HepG2 (cell line): Measurements from ENCODE around the gene SEC61B. TPM values are rescaled to one million over a fixed set of nuclear protein-coding genes. Genes with fewer than 3 reads are reported as not detected.

Source experiments
- BATF2 ChIP-seq: sonication (generic); formaldehyde crosslinking; IDR thresholded peaks from 2 replicates; pipeline ENCODE4 v1.8.0; 2022; ENCODE audit warnings: mild to moderate bottlenecking, missing genetic modification reagents, moderate library complexity
- BRD4 ChIP-seq: sonication (generic); formaldehyde crosslinking; IDR thresholded peaks from 2 replicates; pipeline ENCODE4 v1.4.0; 2020; ENCODE audit warnings: missing genetic modification reagents
- ELF4 ChIP-seq: sonication (generic); formaldehyde crosslinking; IDR thresholded peaks from 2 replicates; pipeline ENCODE4 v1.5.0; 2020; ENCODE audit warnings: missing genetic modification reagents, mild to moderate bottlenecking, moderate library complexity, borderline replicate concordance
- HDAC6 ChIP-seq: fragments of 200-600 bp; sonication (generic); IDR thresholded peaks from 2 replicates; pipeline ENCODE4 v1.7.0; 2017; ENCODE audit warnings: mild to moderate bottlenecking, antibody characterized with exemption, low read length, low read depth
- HES4 ChIP-seq: sonication (generic); formaldehyde crosslinking; IDR thresholded peaks from 2 replicates; pipeline ENCODE4 v1.9.0; 2021; ENCODE audit warnings: mild to moderate bottlenecking, missing genetic modification reagents, borderline replicate concordance
- HOXA5 ChIP-seq: sonication (generic); formaldehyde crosslinking; IDR thresholded peaks from 2 replicates; pipeline ENCODE4 v1.4.0; 2020; ENCODE audit warnings: missing genetic modification reagents
- NFIC ChIP-seq: IDR thresholded peaks from 2 replicates; pipeline ENCODE4 v1.6.1; 2012; ENCODE audit warnings: mild to moderate bottlenecking, low read length, inconsistent platforms
- NKX3-1 ChIP-seq: sonication (generic); formaldehyde crosslinking; IDR thresholded peaks from 2 replicates; pipeline ENCODE4 v1.5.0; 2020; ENCODE audit warnings: missing genetic modification reagents
- PCBP2 ChIP-seq: fragments of 200-400 bp; formaldehyde crosslinking; optimal IDR thresholded peaks from 2 replicates; pipeline ENCODE3; 2018; ENCODE audit warnings: low read length, low read depth; ENCODE audit not compliant: poor library complexity, severe bottlenecking
- RBFOX2 ChIP-seq: fragments of 200-400 bp; formaldehyde crosslinking; IDR thresholded peaks from 2 replicates; pipeline ENCODE4 v1.6.1; 2017; ENCODE audit warnings: low read depth, mild to moderate bottlenecking, low read length
- RNF2 ChIP-seq: fragments of 450-650 bp; conservative IDR thresholded peaks from 2 replicates; pipeline ENCODE4 v1.6.1; 2016; ENCODE audit warnings: low read depth
- SAFB2 ChIP-seq: sonication (generic); formaldehyde crosslinking; IDR thresholded peaks from 2 replicates; pipeline ENCODE4 v1.5.1; 2020; ENCODE audit warnings: missing genetic modification reagents, low read depth, mild to moderate bottlenecking, borderline replicate concordance
- SALL1 ChIP-seq: sonication (generic); formaldehyde crosslinking; IDR thresholded peaks from 2 replicates; pipeline ENCODE4 v1.8.0; 2022; ENCODE audit warnings: mild to moderate bottlenecking, missing genetic modification reagents
- SP1 ChIP-seq, 2 experiments: fragments of 450-650 bp in 1 of 2; sonication (generic) in 1 of 2; formaldehyde crosslinking in 1 of 2; IDR thresholded peaks; 2 replicates each; pipeline versions ENCODE4 v1.4.0 to v1.6.1; 2016 to 2020; ENCODE audit warnings: missing genetic modification reagents in 1 of 2
- SRSF1 ChIP-seq: fragments of 200-400 bp; formaldehyde crosslinking; optimal IDR thresholded peaks from 2 replicates; pipeline ENCODE3; 2017; ENCODE audit warnings: mild to moderate bottlenecking, low read depth, low read length, moderate library complexity
- TAF1 ChIP-seq: sonication (generic); formaldehyde crosslinking; IDR thresholded peaks from 2 replicates; pipeline ENCODE4 v1.4.0; 2020; ENCODE audit warnings: missing genetic modification reagents
- TERF1 ChIP-seq: sonication (generic); formaldehyde crosslinking; IDR thresholded peaks from 2 replicates; pipeline ENCODE4 v1.8.0; 2022; ENCODE audit warnings: mild to moderate bottlenecking, missing genetic modification reagents, moderate library complexity
- THAP11 ChIP-seq: IDR thresholded peaks from 2 replicates; pipeline ENCODE4 v1.6.1; 2016; ENCODE audit warnings: missing biosample characterization, missing genetic modification reagents
- TIGD3 ChIP-seq: sonication (generic); formaldehyde crosslinking; IDR thresholded peaks from 2 replicates; pipeline ENCODE4 v1.5.1; 2020; ENCODE audit warnings: mild to moderate bottlenecking, missing genetic modification reagents, borderline replicate concordance
- ZBTB43 ChIP-seq: sonication (generic); formaldehyde crosslinking; conservative IDR thresholded peaks from 2 replicates; pipeline ENCODE4 v1.4.0; 2020; ENCODE audit warnings: missing genetic modification reagents
- ZIK1 ChIP-seq: sonication (generic); formaldehyde crosslinking; IDR thresholded peaks from 2 replicates; pipeline ENCODE4 v1.5.0; 2020; ENCODE audit warnings: mild to moderate bottlenecking, low read depth, missing genetic modification reagents, borderline replicate concordance
- ZNF350 ChIP-seq: sonication (generic); formaldehyde crosslinking; IDR thresholded peaks from 2 replicates; pipeline ENCODE4 v1.4.0; 2020; ENCODE audit warnings: mild to moderate bottlenecking, low read depth, missing genetic modification reagents, borderline replicate concordance
- ZNF414 ChIP-seq: sonication (generic); formaldehyde crosslinking; IDR thresholded peaks from 2 replicates; pipeline ENCODE4 v1.5.0; 2020; ENCODE audit warnings: missing genetic modification reagents
- ZNF430 ChIP-seq: sonication (generic); formaldehyde crosslinking; IDR thresholded peaks from 2 replicates; pipeline ENCODE4 v1.9.0; 2021; ENCODE audit warnings: mild to moderate bottlenecking, missing genetic modification reagents
- polyA plus RNA-seq, 8 experiments: library from polyadenylated mRNA; depleted of rRNA in 3 of 8; stranded (reverse) in 7 of 8; unstranded in 1 of 8; fragments of >200 nt; fragmentation: Illumina TruSeq in 4 of 8; extraction: Trizol in 4 of 8; gene quantifications; 2 replicates each; pipeline versions ENCODE4 v1.2.1 to v1.2.3, GENCODE V29; 2011 to 2016; ENCODE audit warnings: low read depth in 4 of 8, missing spikeins in 1 of 8, mixed read lengths in 1 of 8; ENCODE audit not compliant: insufficient read depth in 1 of 8
- total RNA-seq, 5 experiments: library from RNA; depleted of rRNA; stranded (reverse); fragments of >200 nt; fragmentation: Illumina TruSeq; extraction: Trizol; gene quantifications; 2 replicates each; pipeline ENCODE4 v1.2.3, GENCODE V29; 2016; ENCODE audit warnings: low read depth in 1 of 5

The SEC61B gene
- total and polyA plus RNA-seq, 2 of the 13 experiments (the other 11 are each of a cell fraction or from before 2014, with no cell fraction given) = 191 to 368 TPM

GRCh38 chr9:99221621-99222415, at the start of gene SEC61B, which contains the start of gene ALG2 (continued):
- no peak for TF ChIP-seq TERF1 (CRISPR knock-in tag)
- no peak for TF ChIP-seq TIGD3 (CRISPR knock-in tag)
- peak; percentile 87; the same call in 1 of the 2 replicates for TF ChIP-seq HES4 (CRISPR knock-in tag)
- peak; percentile 47; the same call in 1 of the 2 replicates for TF ChIP-seq SAFB2
- peak; percentile 97; the same call in 1 of the 2 replicates for TF ChIP-seq HDAC6
- TF ChIP-seq TAF1 = peak; percentile 97
- TF ChIP-seq SP1 (IDR thresholded peaks at IDR 0.05) = no peak
- no peak; the same call in 1 of the 2 replicates for TF ChIP-seq SP1 (CRISPR knock-in tag; IDR thresholded peaks at IDR 0.05)
- TF ChIP-seq BRD4 (CRISPR knock-in tag) = peak; percentile 81
- TF ChIP-seq RBFOX2 = peak; percentile 96
- peak; percentile 72; the same call in 1 of the 2 replicates for TF ChIP-seq ZNF350 (CRISPR knock-in tag)
- TF ChIP-seq ZNF414 (CRISPR knock-in tag) = 0 out of 2 replicates have a peak, but pooled peaks have one; percentile 71
- TF ChIP-seq PCBP2 = no peak
- peak; percentile 66; the same call in 1 of the 2 replicates for TF ChIP-seq RNF2
- TF ChIP-seq NFIC = 0 out of 2 replicates have a peak, but pooled peaks have one; percentile 30
- peak; percentile 69; the same call in 1 of the 2 replicates for TF ChIP-seq ZNF430 (CRISPR knock-in tag)
- peak; percentile 88 for TF ChIP-seq THAP11 (CRISPR knock-in tag)
- peak; percentile 78 for TF ChIP-seq SALL1 (CRISPR knock-in tag)
- peak; percentile 38; the same call in 1 of the 2 replicates for TF ChIP-seq NKX3-1
- peak; percentile 21 for TF ChIP-seq SRSF1
- TF ChIP-seq ZBTB43 = peak; percentile 53; the same call in 1 of the 2 replicates
- TF ChIP-seq ELF4 (CRISPR knock-in tag) = no peak; the same call in 1 of the 2 replicates
- TF ChIP-seq BATF2 = 0 out of 2 replicates have a peak, but pooled peaks have one; percentile 24
- TF ChIP-seq HOXA5 = 0 out of 2 replicates have a peak, but pooled peaks have one; percentile 57
- peak; percentile 66; the same call in 1 of the 2 replicates for TF ChIP-seq ZIK1 (CRISPR knock-in tag)
